Left lung (tissue), 10 donors: ENCODE results near the gene CSGALNACT2. TPM values are rescaled to one million over a fixed set of nuclear protein-coding genes. Genes with fewer than 3 reads are reported as not detected.
A peak's percentile ranks its signal among the peaks of the same experiment; 100 is the strongest.

ENCODE experiments used
- ATAC-seq: fragments of 200-7000 bp; cut with Tn5 transposase; one replicate; pipeline ENCODE4 v1.9.1; 2020; ENCODE audit warnings: moderate library complexity
- DNase-seq, 4 donors: peaks; one replicate each; pipeline ENCODE4 v3.0.0-alpha.2; 2013 to 2020
- H3K27ac ChIP-seq, 2 donors: fragments of 200-600 bp; sonication (generic) in 1 of 2; one replicate each; pipeline versions ENCODE4 v1.5.0 to v1.8.0; 2020 to 2021
- H3K27me3 ChIP-seq, 2 donors: fragments of 200-600 bp; sonication (generic) in 1 of 2; one replicate each; pipeline versions ENCODE4 v1.5.0 to v1.8.0; 2020 to 2021
- H3K36me3 ChIP-seq, 2 donors: fragments of 200-600 bp; sonication (generic) in 1 of 2; one replicate each; pipeline versions ENCODE4 v1.5.0 to v1.8.0; 2020 to 2021
- H3K4me1 ChIP-seq, 2 donors: fragments of 200-600 bp; one replicate each; pipeline ENCODE4 v1.8.0; 2021
- H3K4me3 ChIP-seq, 2 donors: fragments of 200-600 bp; sonication (generic) in 1 of 2; one replicate each; pipeline versions ENCODE4 v1.5.0 to v1.8.0; 2020 to 2021; ENCODE audit warnings: mild to moderate bottlenecking in 1 of 2
- H3K9me3 ChIP-seq, 2 donors: fragments of 200-600 bp; sonication (generic) in 1 of 2; one replicate each; pipeline versions ENCODE4 v1.5.0 to v1.8.0; 2020 to 2021
- intact Hi-C, 2 donors: fragments of 100-400 bp; cut with DNase I; formaldehyde crosslinking; loops; one replicate each; pipeline versions ENCODE4 v1.11.2 to v1.14.2; 2022
- polyA plus RNA-seq, 6 donors: library from polyadenylated mRNA; unstranded; fragments of 120-200 nt; gene quantifications; one replicate each; pipeline ENCODE4 v1.2.1, GENCODE V29; 2013; ENCODE audit not compliant: insufficient read length in 6 of 6
- total RNA-seq, 2 donors: library from RNA; stranded (reverse); fragmentation: NEBNext Ultra II Directional; extraction: Animal tissue kit (Norgen Biotek cat#: 25700); gene quantifications; one replicate each; pipeline ENCODE4 v1.2.1, GENCODE V29; 2021
- TF ChIP-seq, protein P1 (sequence below), 2 donors: fragments of 200-600 bp; sonication (generic) in 1 of 2; IDR thresholded peaks; one replicate each; pipeline versions ENCODE4 v1.5.0 to v1.8.0; 2021; ENCODE audit warnings: antibody characterized with exemption in 2 of 2
- donor health status: DM: no; HTN: yes; CAD: no.
- donor health status: DM: no; HTN: no; CAD: no.

Gene CSGALNACT2
- total and polyA plus RNA-seq, 8 donors: 31.4 to 45.0 (median 36.6) TPM

DNA sequence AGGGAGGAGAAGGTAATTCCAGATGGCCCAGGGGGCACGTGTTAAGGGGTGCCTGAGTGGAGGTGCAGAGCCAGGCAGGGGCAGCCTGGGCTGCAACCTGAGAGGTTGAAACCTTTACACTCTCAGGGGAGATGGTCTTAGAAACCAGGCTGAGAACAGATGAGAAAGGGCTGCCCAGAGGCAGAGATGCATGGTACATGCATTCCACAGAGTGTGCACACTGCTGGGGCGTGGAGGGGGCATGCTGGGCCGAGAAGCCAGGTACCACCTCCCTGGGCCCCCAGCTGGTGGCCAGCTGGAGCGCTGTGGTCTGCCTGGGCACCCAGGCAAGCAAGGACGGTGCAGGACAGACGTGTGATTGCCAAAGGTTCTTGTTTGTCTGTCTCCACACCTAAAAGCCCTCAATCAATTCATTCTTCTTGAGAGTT lies 14.1 kb upstream of the CSGALNACT2 start:
- Histone ChIP-seq H3K4me1 (peaks cover 7 to 38% of the 10 kb centered on the region in 2 donors), H3K27me3 (no peaks in the 10 kb centered on the region), H3K4me3 (no peak overlapping the region), H3K36me3 (no peaks in the 10 kb centered on the region), H3K9me3 (no peaks in the 10 kb centered on the region), H3K27ac (no peak overlapping the region)
- intact Hi-C loops: no loop called here
- ATAC-seq (no peak), DNase-seq (peak in 1 of 4 donors; percentile 27)
- TF ChIP-seq, protein P1, sequence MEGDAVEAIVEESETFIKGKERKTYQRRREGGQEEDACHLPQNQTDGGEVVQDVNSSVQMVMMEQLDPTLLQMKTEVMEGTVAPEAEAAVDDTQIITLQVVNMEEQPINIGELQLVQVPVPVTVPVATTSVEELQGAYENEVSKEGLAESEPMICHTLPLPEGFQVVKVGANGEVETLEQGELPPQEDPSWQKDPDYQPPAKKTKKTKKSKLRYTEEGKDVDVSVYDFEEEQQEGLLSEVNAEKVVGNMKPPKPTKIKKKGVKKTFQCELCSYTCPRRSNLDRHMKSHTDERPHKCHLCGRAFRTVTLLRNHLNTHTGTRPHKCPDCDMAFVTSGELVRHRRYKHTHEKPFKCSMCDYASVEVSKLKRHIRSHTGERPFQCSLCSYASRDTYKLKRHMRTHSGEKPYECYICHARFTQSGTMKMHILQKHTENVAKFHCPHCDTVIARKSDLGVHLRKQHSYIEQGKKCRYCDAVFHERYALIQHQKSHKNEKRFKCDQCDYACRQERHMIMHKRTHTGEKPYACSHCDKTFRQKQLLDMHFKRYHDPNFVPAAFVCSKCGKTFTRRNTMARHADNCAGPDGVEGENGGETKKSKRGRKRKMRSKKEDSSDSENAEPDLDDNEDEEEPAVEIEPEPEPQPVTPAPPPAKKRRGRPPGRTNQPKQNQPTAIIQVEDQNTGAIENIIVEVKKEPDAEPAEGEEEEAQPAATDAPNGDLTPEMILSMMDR (IDR thresholded peaks at IDR 0.05): no peak

DNA sequence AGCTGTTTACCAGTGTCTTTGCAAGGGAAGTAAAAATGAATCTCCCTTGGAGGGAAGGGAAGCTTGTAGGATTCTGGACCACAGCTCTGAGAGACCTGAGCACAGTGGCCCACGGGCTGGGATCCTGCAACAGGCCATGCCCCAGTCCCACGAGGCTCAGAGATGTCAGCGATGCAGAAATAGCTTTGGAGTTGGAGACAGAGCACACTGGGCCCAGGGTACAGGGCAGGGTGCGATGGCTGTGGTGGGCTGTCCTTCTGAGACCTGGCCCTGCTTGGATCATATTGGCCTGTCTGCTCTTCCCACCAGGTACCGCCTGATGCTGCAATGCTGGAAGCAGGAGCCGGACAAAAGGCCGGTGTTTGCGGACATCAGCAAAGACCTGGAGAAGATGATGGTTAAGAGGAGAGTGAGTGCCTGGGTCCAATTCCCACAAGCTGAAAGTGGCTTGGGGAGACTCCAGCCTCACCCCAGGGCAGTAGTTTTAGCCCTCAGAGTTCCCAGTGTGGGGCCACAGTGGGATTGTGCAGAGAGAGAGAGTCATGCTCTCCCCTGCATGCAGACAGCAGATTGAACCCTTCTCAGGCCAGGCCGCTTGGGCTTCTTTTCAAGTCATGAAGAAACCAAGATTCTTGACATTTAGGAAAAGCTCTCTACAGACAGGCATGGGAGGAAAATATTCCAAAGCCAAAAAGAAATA lies 13.5 kb upstream of the CSGALNACT2 start:
- intact Hi-C loops: no loop called here
- TF ChIP-seq, protein P1 (IDR thresholded peaks at IDR 0.05): no peak
- Histone ChIP-seq H3K4me1 (peaks cover 8 to 42% of the 10 kb centered on the region in 2 donors), H3K9me3 (no peaks in the 10 kb centered on the region), H3K27ac (peak overlapping the region in 1 of 2 donors; percentile 33), H3K27me3 (no peaks in the 10 kb centered on the region), H3K4me3 (no peak overlapping the region), H3K36me3 (no peaks in the 10 kb centered on the region)
- DNase-seq (peak in 1 of 4 donors; percentile 32), ATAC-seq (peak; percentile 9)

- H3K4me1 ChIP-seq: peaks cover 8 to 41% of the 10 kb centered on the region in 2 donors
- no peaks in the 10 kb centered on the region for H3K27me3 ChIP-seq
- TF ChIP-seq, protein P1 (IDR thresholded peaks at IDR 0.05): no peak
- peak overlapping the region in 1 of 2 donors; percentile 33 for H3K27ac ChIP-seq
- no peak overlapping the region for H3K4me3 ChIP-seq
- ATAC-seq: no peak
- no peaks in the 10 kb centered on the region for H3K36me3 ChIP-seq
- DNase-seq: peak in 1 of 4 donors; percentile 33
- intact Hi-C loops: no loop called here
- H3K9me3 ChIP-seq: no peaks in the 10 kb centered on the region
These were observed 12.9 kb upstream of the CSGALNACT2 start for GRCh38 chr10:43125274-43125845.

- intact Hi-C loops: no loop called here
- Histone ChIP-seq H3K9me3 (no peaks in the 10 kb centered on the region), H3K27me3 (no peaks in the 10 kb centered on the region), H3K4me1 (peaks cover 8 to 35% of the 10 kb centered on the region in 2 donors), H3K36me3 (no peaks in the 10 kb centered on the region), H3K27ac (peak overlapping the region in 1 of 2 donors; percentile 33), H3K4me3 (no peak overlapping the region)
- no peak for ATAC-seq
- TF ChIP-seq, protein P1 (IDR thresholded peaks at IDR 0.05): no peak
- DNase-seq: peak in 2 of 4 donors; percentile 25 to 53
These were observed 12.1 kb upstream of the CSGALNACT2 start for GRCh38 chr10:43125881-43126731.
